KBM-7 (cell line): Measurements from ENCODE around the gene GRIN2A.

ENCODE experiments used
- DNase-seq: peaks from one replicate; pipeline ENCODE4 v3.0.0-alpha.2; 2015
- in situ Hi-C: fragments of 300-500 bp; cut with MboI; formaldehyde crosslinking; loops from 2 replicates; pipeline ENCODE4 v1.14.3; 2020; ENCODE audit warnings: low sequenced_read_pairs, low pct_unique_long_range_greater_than_20kb, mixed read lengths

The GRIN2A gene

DNA sequence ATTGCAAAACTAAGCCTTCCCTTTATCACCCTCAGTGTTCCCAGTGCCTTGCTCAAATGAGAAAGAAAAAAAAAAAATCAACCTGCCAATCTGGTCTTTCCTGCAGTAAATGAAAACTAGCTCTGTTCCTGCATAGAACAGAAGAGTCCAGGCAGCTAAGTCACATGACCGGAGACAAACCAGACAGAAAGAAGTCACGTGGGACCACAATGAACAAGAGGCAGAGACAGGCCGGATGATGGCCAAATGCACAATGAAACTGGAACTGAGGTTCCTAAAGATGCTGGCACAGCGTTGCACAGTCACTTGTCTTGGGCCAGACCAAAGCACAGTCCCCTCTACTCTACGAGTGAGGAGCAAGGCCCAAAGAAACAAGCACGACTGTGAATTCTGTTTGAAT, 172.5 kb downstream of the GRIN2A start:
- in situ Hi-C loops = no loop called here
- DNase-seq = no peak

DNA sequence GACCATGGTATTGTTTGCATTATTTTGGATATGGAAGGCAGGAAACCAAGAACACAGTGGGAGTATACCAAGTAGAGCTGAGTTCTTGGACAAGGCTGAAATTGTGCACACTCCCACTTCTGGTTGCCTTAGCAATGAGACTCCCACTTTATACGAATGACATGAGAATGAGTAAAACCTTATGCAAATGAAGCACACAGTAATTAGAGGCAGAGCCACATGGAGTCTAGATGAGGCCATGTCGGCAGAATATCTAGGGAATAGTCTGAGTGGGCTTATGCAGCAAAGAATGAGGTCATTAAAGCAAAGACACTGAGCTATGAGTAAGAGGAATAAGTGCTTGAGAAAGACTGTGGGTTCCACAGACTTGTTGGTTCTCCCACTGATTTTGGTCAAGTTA, 178.7 kb downstream of the GRIN2A start:
- DNase-seq = no peak
- in situ Hi-C loops = no loop called here

DNA sequence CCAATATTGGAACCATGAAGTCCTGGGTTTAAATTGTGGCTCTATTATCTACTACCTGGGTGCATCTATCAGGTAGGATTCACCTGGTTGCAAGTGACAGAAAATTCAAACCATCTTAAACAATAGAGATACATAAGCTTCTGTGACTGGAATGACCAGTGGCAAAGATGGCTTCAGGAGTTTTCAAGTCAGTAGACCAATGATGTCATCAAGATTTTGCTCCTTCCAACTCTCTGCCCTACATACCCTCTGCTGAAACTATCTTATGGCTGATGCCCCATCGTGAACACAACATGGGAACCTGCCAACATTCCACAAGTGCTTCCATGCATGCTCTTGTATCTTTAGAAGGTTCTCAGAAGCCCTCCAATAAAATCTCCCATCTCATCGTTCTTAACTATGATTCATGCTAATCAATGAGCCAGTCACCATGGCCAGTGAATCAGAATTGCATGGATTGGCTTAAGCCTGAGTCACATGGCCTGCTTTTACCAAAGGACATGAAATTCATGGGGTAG, 180.9 kb downstream of the GRIN2A start:
- in situ Hi-C loops = no loop called here
- DNase-seq = no peak

DNA sequence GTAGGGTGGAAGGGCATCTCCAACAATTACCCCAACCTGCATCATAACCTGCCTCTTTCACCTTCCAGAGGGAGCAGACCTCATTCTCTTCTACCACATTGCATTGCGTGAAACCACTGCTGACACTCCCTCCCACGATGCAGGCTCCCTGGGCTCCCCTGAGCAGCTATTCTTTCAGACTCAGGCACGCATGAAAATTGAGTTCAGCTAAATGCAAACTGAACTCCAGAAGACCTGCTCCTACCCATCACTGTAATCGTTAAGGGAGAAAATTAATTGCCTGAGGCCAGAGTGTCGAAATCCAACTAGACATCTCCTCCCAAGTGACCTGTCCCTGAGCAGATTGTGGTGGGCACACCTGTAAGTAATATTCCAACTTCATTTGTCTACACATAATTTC, 186.0 kb downstream of the GRIN2A start:
- in situ Hi-C loops = no loop called here
- DNase-seq = no peak

DNA sequence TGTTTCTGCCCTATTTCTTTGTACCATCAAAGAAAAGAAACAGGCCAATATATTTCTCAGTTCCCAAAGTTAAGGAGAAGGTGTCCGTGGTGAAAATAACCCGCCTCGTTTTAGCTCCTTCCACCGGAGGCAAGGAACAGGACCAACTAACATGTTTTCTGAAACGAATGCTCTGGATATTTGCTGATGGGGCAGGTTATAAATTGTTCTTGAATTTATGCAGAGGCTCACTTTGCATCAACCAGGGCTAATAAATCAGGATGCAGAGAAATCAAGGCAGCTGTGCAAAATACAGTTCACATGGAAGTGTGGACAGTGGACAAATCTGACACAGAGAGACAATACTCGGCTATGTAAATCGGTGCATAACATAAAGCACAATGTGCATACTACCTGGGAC, 189.8 kb downstream of the GRIN2A start:
- in situ Hi-C loops = no loop called here

DNA sequence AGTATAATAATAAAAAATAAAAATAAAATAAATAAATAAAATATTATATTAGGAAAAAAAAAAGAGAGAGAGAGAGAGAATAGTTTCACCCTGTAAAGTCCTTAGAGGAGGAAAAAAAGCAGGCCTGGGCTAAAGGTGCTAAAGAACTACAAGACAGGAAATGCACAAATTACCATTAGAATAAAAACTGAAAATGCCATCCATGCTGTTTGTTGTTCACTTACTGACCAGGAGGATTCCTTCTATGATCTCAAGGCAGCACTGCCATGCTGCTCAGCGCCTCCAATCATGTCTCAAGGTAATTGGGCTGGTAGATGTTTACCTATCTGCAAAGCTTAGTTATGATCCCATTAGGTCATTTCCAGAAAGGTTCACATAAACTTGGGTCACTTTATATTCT, 201.2 kb downstream of the GRIN2A start:
- in situ Hi-C loops = no loop called here
- DNase-seq = no peak

More for the DNA sequence above, 189.8 kb downstream of the GRIN2A start:
- DNase-seq = no peak

DNA sequence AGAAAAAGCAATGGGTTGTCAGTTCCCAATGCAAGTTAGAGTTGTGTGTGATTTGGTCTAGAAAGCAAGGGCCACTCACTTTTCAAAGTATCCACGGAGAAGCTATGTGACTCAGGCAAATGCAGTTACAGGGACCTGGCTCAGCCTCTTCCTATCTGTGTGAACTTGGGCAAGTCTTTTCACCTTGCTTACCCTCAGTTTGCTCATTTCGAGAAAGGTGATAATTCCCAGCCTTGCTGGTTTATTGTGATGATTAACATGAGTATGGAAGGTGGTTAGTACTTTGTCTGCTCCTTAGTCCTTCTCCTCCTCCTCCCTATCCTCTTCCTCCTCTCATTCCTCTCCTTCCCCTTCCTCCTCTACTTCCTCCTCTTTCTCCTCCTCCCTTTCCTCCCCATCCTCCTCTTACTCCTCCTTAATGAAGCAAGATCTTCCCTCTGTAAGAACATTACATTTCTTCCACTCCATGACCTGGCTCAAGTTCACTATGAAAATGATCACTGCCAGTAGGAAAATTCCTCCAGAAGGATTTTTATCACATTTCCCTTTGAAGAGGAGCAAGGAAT, 204.0 kb downstream of the GRIN2A start:
- in situ Hi-C loops = no loop called here

DNA sequence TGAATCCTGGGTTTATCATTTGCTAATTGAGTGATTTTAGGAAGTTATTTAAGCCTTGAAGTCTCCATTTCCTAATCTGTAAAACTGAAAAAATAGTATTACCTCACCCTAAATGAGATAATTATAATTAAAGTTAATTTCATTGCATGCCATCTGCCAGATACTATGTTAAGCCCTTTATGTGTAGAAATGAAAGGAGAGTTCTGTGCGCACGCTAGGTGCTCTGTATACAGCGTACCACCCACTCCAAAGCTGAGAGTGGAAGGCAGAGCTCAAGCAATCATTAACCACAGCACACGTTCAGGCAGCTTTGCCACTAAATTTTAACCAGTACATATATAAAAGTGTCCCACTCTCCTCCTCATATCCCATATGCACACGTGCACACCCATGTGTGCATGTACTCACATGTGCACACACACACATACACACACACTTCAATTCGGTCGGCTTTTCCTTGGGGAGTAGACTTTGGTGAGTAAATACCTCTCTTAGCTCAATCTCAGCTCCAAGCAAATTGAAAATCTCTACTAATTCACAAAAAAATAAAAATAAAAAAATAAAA, 204.8 kb downstream of the GRIN2A start:
- DNase-seq = no peak
- in situ Hi-C loops = no loop called here

More for the DNA sequence above, 204.0 kb downstream of the GRIN2A start:
- no peak for DNase-seq

DNA sequence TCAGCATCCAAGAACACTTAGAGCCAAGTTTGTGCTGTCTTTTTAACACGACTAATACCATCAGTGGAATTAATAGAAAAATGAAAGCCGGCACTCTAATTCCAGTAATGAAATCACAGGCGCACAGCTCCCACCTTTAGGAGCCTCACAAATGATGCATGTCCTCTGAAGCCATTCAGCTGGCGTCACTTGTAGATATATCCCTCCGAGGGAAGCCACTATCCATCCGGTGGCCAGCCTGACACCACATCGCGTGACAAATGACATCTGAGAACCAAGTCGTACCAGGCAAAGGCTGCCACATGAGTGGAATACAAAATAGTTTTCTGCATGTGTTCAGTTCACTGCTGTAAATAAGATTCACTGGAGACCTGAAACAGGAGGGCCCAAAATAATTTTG, 205.6 kb downstream of the GRIN2A start:
- in situ Hi-C loops = no loop called here
- DNase-seq = no peak

DNA sequence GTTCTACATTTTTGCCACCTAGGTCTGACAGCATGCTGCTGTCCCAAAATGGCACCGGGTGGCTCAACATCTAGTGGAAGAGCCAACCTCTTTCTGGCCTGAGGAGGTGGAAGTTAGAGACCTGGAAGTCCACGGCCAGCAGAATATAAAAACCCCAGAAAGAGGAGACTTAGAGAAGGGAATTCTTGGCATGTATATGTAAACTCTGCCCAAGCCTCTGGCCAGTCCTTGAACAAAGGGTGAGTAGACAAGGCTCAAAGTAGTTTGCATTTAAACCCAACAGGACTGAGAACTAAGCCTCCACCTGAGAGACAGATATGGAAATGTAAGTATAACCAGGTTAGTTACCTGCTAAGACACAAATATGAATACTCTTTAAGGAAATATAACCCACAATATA, 210.3 kb downstream of the GRIN2A start:
- in situ Hi-C loops = no loop called here
- DNase-seq = no peak

DNA sequence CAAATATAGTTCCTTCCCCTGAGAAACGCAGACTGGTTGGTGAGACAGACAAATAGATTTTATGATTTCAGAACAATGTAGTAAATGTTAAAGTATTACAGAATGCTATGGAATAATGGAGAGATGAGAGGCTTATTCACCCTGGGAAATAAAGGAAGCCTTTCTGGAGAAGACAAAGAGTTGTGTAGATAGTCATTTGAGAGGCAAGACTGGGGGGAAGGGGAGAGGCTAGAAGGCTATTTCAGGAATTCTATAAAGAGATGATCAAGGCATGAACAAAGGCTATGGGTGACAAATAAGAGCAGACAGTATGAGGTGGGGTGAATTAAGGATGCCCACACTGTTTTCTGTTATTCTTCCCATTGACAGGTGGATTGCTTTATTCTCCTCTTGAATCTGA, 211.4 kb downstream of the GRIN2A start:
- in situ Hi-C loops = no loop called here
- DNase-seq = no peak

DNA sequence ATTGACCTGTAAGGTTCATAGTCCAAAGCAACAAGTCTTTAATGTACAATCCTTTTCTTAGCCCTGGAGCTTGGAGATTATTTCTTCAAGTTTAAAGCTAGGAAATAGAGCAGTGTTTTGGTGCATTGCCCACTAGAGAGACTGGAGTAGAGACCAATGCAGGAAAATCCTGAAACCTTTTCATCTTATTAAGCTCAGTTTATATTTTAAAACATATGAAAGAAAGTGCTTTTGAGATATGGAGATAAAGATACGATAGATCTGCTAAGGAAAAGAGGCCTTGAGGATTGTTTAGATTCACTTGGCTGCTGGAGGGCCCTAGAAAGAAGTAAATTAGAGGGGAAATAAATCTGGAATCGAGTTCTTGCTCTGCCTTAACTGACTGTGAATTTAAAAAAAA, 212.0 kb downstream of the GRIN2A start:
- DNase-seq = no peak
- in situ Hi-C loops = no loop called here

DNA sequence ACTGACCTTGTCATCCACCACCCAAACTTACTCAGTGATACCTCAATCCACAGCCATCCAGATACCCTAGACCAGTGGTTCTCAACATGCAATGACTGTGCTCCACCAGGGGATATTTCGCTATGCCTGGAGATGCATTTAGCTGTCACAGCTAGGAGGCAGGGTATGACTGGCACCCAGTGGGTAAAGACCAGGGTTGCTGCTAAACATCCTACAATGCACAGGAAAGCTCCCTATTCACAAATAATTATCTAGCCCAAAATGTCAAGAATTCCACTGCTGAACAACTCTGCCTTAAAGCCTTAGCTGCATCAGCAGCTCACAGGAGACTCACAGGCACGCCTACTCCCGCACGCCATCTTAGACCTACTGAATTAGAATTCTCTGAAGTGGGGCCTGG, 212.6 kb downstream of the GRIN2A start:
- no peak for DNase-seq
- in situ Hi-C loops = no loop called here

DNA sequence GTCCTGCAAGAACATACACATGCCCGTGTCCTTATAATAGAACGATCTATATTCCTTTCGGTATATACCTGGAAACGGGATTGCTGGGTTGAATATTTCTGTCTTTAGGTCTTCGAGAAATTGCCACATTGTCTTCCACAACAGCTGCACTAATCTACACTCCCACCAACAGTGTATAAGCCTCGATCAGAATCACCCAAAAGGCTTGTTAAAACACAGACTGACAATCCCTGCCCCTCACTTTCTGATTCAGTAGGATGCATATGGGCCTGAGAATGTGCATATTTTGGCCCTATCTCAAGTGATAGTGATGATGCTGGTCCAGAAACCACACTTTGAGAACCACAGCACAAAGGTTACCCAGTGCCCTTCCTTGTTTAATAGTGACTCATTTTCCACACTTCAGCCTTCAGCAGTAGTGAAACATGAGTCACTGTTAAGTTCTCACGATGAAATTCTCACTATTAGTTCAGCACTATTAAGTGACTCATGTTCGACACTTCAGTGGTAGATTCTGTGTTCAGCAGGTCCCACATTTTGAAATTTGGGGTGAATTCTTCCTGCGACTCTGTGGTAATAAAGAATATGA, 215.6 kb downstream of the GRIN2A start:
- DNase-seq = no peak

DNA sequence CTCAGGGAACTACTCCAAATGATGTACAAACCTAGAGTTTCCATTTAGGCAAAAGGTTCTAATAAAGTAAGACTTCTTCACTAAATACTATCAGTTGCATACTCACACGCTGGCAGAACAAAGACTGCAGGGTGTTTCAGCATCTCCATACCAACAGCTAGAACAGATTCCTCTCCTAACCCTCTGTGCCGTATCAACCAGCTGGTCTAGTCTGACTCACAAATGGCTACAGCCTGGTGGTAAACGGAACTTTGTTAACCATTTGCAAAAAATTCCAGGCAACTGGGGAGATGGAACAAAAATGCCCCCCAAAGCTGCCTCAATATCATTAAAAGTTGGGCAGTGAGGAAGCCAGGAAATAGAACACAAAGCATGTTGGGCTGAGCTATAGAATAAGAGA, 217.1 kb downstream of the GRIN2A start:
- in situ Hi-C loops = no loop called here

More for the DNA sequence above, 215.6 kb downstream of the GRIN2A start:
- in situ Hi-C loops = no loop called here

DNA sequence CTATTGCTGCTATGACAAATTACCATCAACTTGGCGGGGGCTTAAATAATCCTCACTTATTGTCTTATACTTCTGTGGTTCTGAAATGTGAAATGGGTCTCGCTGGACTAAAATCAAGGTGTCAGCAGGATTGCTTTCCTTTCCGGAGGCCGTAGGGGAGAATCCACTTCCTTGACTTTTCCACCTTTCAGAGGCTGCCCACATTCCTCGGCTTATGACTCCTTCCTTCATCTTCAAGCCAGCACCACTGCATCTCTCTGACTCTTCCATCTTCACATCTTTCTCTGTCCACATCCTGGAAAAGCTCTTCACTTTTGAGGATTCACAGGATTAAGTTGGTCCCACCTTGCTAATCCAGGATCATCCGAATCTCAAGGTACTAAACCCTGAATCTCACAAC, 217.8 kb downstream of the GRIN2A start:
- in situ Hi-C loops = no loop called here
- no peak for DNase-seq

More for the DNA sequence above, 217.1 kb downstream of the GRIN2A start:
- DNase-seq = no peak

DNA sequence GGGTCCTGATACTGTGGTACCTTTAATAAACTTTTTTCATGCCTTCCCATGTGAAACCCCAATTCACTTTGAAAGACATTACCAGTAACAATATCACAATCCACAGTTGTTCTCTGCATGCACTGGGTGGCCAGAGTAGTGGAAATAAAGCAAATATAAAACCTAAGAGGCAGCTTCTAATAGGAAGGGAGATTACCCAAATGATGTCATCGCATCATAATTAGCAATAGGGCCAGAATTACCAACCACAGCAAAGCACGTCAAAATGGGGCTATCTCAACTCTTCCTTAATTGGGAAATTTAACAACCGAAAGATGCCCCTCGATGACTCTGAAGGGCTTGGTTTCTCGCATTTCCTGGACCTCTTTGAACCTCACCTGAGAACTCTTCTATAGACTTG, 224.8 kb downstream of the GRIN2A start:
- in situ Hi-C loops = no loop called here
- no peak for DNase-seq

DNA sequence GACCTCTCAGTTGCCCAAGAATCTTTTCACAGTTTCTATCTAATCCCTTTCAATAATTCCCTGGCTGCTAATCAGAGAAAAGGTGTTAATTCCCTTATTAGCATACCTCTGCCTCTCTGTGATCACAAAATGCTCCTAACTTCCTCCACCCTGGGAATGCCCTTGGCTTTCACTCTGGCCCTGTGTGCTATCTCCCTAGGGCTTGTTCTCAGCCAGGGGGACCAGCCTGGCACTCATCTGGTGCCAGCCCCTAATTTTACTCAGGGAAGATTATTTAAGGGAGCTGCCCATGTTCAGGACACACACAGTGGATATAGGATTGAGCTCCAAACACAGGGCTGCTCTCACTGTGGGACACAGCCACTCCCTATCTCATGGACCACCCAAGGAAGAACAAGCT, 225.2 kb downstream of the GRIN2A start:
- in situ Hi-C loops = no loop called here
- no peak for DNase-seq

DNA sequence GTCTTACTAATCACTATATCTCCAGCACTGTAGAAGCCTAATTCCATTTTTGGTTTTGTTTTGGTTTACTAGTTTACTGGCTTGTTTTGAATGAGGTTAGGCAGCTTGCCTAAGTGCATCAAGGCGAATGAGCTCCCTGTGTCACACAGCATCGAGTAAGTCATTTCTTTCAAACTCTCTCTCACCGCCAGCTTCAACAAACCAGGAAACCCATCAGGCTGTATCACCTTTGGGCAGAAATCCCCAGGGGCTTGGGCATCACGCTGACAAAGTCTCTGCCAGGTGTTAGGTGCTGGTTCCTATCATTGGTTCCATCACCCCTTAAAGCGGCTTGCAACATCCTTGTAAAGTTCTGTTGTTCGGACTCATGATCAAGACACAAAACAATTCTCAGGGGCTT, 226.6 kb downstream of the GRIN2A start:
- DNase-seq = no peak
- in situ Hi-C loops = no loop called here

DNA sequence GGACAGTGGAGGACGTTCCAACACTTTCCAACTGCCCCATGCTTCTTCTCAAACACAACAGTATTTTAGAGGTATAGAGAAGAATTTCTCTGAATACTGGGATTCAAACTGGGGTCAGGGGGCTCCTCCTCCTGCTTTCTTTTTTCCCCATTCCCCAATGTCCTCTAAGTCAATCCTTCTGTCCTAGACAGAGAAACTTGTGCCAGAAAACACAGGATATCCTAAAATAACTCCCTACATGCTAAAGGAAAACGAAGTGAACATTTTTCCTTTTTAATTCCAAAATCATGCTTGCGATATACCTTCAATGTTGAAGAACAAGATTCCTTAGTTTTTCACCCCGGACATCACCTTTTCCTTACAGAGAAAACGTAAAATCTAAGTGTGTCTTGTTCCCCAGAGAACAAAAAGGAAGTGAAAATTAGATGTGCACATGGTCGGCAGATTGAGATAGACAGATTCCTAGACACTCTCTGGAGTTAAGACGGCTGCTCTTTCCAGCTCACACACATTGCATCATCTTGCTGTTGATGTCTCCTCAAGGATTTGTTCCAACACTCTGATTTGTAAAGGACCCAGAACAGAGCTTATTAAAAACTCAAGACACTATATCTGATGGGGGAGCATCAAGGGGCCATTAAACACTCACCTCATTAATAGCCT, 228.2 kb downstream of the GRIN2A start:
- DNase-seq = no peak
- in situ Hi-C loops = no loop called here
